Ectodermal cell (in vitro differentiated cells): ENCODE data around the gene FLG2.

Experiments used
- H3K27ac ChIP-seq: 2 replicates; pipeline ENCODE4 v1.7.0; 2013; ENCODE audit warnings: mild to moderate bottlenecking, low read depth, low read length; ENCODE audit not compliant: insufficient read depth, poor library complexity, severe bottlenecking
- H3K27me3 ChIP-seq: 2 replicates; pipeline ENCODE4 v1.7.0; 2013; ENCODE audit warnings: mild to moderate bottlenecking, low read length; ENCODE audit not compliant: insufficient read depth, control insufficient read depth, poor library complexity, severe bottlenecking
- H3K36me3 ChIP-seq: one replicate; pipeline ENCODE4 v1.7.0; 2013; ENCODE audit warnings: low read length; ENCODE audit not compliant: control insufficient read depth, insufficient read depth
- H3K4me1 ChIP-seq: one replicate; pipeline ENCODE4 v1.7.0; 2013; ENCODE audit warnings: low read length; ENCODE audit not compliant: control insufficient read depth, insufficient read depth
- H3K4me3 ChIP-seq: 2 replicates; pipeline ENCODE4 v1.7.0; 2013; ENCODE audit warnings: low read depth, low read length, control low read depth; ENCODE audit not compliant: insufficient read depth
- H3K9me3 ChIP-seq: 2 replicates; pipeline ENCODE4 v1.7.0; 2013; ENCODE audit warnings: mild to moderate bottlenecking, low read length, moderate library complexity; ENCODE audit not compliant: control insufficient read depth
- WGBS, 2 experiments: methylation state at CpG; one replicate each; pipeline ENCODE4 v1.1.7; 2013; ENCODE audit warnings: missing lambda C conversion rate in 2 of 2; 5-methylcytosine and 5-hydroxymethylcytosine counted together

FLG2 gene

DNA sequence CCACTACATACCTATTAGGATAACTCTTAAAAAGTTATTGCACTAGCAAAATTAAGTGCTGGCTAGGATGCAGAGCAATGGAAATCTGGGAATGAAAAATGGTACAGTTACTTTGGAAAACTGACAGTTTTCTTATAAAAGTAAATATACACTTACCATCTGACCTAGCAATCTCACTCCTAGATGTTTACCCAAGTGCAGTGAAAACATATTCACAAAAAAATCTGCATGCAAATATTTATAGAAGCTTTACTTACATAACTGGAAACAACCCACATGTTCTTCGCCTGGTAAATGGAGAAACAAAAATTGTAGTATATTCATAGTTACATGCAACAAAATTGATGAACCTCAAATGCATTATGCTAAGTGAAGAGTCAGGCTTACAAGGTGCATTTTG is 12.9 kb upstream of the FLG2 start:
- Histone ChIP-seq H3K4me3 (no peak overlapping the region), H3K9me3 (peaks cover 7% of the 10 kb centered on the region), H3K27me3 (no peaks in the 10 kb centered on the region), H3K36me3 (no peaks in the 10 kb centered on the region), H3K4me1 (no peaks in the 10 kb centered on the region), H3K27ac (no peak overlapping the region)
- 86% methylated on average over 1 of the region's 1 CpG; no CpG with 5 or more reads in 1 of the 2 experiments for WGBS, 2 experiments

DNA sequence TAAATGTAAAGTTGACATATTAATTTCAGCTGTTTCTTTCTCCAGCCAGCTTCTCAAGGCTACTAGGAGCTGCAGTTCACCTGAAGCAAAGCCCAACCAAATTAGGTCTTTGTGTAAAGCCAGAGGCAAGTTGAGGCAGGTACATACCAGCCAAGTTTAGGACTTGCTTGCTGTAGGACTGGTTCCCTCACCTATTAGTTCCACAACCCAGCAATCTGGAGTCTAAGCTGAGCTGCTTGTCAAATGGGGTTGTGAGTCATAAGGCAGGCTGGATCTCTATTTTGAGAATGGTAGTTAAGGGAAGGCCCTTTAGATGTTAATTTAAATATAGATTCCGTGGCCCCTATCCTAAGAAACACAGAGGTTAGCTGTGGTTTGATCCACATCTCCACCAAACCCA is 7.6 kb upstream of the FLG2 start:
- peaks cover 17% of the 10 kb centered on the region for H3K9me3 ChIP-seq
- no peak overlapping the region for H3K4me3 ChIP-seq
- no peaks in the 10 kb centered on the region for H3K36me3 ChIP-seq
- H3K27ac ChIP-seq: no peak overlapping the region
- H3K4me1 ChIP-seq: no peaks in the 10 kb centered on the region
- H3K27me3 ChIP-seq: no peaks in the 10 kb centered on the region
- WGBS, 2 experiments: 40% methylated on average over 1 of the region's 1 CpG; no CpG with 5 or more reads in 1 of the 2 experiments

DNA sequence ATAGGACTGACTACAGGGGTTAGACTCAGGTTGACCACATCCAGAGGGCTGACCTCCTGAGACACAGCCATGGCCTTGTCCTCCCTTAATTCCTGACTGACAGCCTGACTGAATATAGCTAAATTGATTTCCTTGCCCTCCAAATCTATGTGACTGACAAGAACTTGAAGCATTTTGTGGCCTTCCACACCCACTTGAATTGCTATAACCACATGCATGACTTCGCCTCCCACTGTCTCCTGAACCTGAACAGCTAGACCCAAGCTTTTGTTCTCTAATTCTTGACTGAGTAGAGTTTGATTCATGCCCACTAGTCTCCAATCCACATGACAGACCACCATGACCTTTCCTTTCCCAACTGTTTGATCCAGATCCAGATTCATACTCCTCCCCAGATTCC is 3.1 kb downstream of the FLG2 start:
- 71 to 78% methylated on average over 1 of the region's 1 CpG for WGBS, 2 experiments
- H3K27me3 ChIP-seq: no peaks in the 10 kb centered on the region
- H3K27ac ChIP-seq: no peak overlapping the region
- H3K4me3 ChIP-seq: no peak overlapping the region
- H3K9me3 ChIP-seq: peaks cover 24% of the 10 kb centered on the region
- no peaks in the 10 kb centered on the region for H3K36me3 ChIP-seq
- no peaks in the 10 kb centered on the region for H3K4me1 ChIP-seq

DNA sequence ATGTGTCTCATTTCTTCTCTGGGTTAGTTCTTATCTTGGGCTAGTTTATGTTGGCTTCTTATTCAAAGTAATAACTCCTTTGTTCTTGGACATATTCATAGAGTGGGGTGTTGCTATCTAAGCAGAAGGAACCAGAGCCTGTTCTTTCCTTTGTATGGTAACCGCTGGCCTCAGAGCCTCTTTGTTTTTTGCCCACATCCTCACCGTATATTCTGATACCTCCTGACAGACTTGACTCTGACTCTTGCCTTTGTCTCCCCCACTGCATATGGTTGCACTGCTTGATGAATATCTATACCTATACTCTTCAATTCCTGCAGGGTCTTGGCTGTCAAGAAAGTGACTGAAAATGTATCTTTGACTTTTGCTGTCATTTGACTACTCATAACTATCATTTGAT is 10.2 kb downstream of the FLG2 start:
- Histone ChIP-seq H3K9me3 (peaks cover 25% of the 10 kb centered on the region), H3K4me3 (no peak overlapping the region), H3K36me3 (no peaks in the 10 kb centered on the region), H3K27me3 (no peaks in the 10 kb centered on the region), H3K27ac (no peak overlapping the region), H3K4me1 (no peaks in the 10 kb centered on the region)
- WGBS, 2 experiments: 81% methylated on average over 2 of the region's 2 CpGs

DNA sequence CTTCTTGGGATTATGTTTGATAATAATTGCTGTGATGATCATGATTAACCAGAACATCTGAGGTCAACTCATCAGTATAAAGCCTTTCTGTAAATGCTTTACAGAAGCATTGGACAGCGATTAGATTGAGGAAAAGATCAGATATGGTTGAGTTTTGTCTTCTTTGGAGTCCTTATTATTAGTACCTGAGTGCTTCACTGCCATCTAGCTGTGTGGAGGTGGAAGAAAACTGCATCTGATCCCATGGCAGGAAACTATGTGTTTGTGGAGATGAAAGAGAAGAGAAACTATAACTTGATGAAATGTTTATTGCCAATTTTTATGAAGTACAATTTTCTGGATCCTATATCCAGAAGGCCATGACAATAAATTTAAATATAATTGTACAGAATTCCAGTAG is 11.4 kb downstream of the FLG2 start:
- Histone ChIP-seq H3K27me3 (no peaks in the 10 kb centered on the region), H3K4me3 (no peak overlapping the region), H3K4me1 (no peaks in the 10 kb centered on the region), H3K27ac (no peak overlapping the region), H3K9me3 (peaks cover 19% of the 10 kb centered on the region), H3K36me3 (no peaks in the 10 kb centered on the region)
- WGBS, 2 experiments: 18 to 21% methylated on average over 1 of the region's 1 CpG

DNA sequence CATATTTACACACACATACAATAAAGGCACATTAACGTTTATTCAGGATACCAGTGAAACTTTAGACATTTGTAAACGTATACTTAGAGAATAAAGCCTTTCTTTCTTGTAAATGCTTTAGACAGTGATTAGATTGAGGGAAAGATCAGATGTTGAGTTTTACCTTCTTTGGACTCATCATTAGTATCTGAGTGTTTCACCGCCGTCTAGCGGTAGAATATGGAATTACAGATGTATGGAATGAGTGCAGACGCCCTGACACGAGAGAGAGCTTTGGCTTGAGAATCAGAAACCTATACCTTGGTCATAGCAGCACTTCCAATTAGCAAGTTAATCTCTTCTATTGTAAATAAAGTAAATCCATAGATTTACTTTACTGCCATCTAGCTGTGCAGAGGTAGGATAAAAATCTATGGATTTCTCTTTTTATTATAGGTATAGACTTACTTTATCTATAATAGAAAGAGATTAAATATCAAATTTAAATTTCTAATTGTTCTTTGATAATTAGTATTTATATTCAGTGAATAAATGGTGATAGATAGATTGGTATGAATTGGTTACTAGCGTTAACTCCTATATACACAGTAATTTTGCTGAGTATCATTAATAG is 12.6 kb downstream of the FLG2 start:
- Histone ChIP-seq H3K9me3 (peaks cover 15% of the 10 kb centered on the region), H3K27ac (no peak overlapping the region), H3K4me3 (no peak overlapping the region), H3K27me3 (no peaks in the 10 kb centered on the region), H3K4me1 (no peaks in the 10 kb centered on the region), H3K36me3 (no peaks in the 10 kb centered on the region)
- WGBS, 2 experiments: 9 to 25% methylated on average over 4 to 6 of the region's 8 CpGs

DNA sequence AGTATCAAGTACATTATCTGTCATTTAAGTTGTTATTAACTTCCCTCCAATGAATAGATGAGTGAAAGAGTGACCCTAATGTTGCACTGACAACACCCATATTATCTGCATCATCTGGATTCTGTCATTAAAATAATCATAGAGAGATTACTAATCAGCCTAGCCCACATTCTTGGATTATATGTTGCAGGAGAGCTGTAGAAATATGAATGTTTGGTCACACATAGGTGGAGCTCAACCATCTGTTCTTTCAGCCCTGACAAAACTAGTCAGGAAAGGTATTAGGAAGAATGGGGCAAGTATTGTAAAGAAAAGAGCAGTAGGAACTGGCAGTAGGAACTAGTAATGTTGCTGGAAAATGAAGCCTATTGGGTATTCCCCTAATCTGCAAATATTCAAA is 15.4 kb downstream of the FLG2 start:
- Histone ChIP-seq H3K27ac (no peak overlapping the region), H3K4me1 (no peaks in the 10 kb centered on the region), H3K36me3 (no peaks in the 10 kb centered on the region), H3K4me3 (no peak overlapping the region), H3K27me3 (no peaks in the 10 kb centered on the region), H3K9me3 (peaks cover 10% of the 10 kb centered on the region)

DNA sequence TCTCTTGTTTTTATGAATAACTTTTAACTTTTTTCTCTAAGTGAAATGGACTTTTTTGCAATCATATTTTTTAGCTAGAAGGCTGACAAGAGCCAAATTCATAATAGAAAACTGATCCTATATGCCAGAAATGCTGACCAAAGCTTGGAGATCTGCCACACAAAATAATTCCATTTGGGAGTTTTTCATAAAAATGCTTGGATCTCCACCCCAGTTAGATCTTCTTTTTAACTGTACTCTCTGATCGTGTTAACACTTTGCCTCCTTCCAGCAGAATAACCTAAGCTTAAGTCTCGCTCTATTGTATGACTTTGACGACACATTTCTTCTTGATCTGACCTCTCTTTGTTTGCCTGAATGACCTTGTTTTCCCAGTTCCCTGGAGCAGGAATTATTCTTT is 16.8 kb downstream of the FLG2 start:
- Histone ChIP-seq H3K27ac (no peak overlapping the region), H3K9me3 (peaks cover 6% of the 10 kb centered on the region), H3K4me1 (no peaks in the 10 kb centered on the region), H3K27me3 (no peaks in the 10 kb centered on the region), H3K4me3 (no peak overlapping the region), H3K36me3 (no peaks in the 10 kb centered on the region)
- WGBS, 2 experiments: 82 to 85% methylated on average over 3 of the region's 3 CpGs

DNA sequence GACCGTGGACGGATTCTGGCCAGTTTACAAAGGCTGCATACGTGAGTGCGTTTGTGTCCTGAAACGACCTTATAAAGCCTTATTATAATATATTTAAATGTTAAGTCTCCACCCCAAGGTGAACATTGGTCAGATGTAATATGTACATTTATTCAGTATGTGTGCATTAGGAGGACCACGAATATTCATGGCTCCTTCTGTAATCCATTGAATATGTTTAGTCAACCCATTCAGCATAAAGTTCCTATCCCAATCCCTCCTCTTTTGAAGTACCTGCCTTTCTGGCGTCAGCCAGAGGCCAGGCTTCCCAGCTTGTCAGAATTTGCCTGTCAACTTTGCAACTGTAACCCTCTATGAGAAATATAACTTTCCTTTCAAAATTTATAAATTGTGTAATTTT is 24.4 kb downstream of the FLG2 start:
- Histone ChIP-seq H3K36me3 (no peaks in the 10 kb centered on the region), H3K27ac (no peak overlapping the region), H3K4me1 (no peaks in the 10 kb centered on the region), H3K27me3 (no peaks in the 10 kb centered on the region), H3K9me3 (peaks cover 11% of the 10 kb centered on the region), H3K4me3 (no peak overlapping the region)
- WGBS, 2 experiments: 42 to 52% methylated on average over 3 to 7 of the region's 7 CpGs

DNA sequence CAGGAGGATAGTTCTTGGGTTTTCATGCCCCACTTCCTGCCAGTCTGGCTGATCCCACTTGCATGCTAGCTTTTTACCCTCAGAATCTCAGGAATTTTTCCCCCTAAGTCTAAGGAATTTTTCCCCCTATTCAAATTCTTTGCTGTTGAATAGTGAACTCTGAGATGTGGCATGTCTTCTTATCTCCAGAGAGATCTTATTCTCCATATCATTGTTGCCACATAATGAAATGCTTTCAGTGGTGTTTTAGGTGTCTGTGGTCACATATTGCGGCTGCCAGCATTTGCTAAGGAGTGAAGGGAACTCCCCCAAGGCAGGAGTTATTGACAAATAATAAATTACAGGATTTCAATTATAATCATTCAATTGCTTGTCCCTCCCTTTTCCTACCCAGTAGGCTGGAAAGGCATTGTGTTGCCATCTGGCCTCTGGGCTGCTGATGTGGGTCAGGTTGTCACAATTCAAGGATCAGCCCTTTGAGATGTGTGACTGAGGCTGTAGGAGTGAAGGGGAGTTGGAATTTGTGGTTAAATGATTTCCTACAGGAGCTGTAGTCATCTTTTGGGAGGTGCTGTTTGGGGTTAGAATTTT is 30.9 kb downstream of the FLG2 start:
- Histone ChIP-seq H3K4me3 (no peak overlapping the region), H3K4me1 (no peaks in the 10 kb centered on the region), H3K9me3 (peaks cover 6% of the 10 kb centered on the region), H3K27ac (no peak overlapping the region), H3K27me3 (no peaks in the 10 kb centered on the region), H3K36me3 (no peaks in the 10 kb centered on the region)
- WGBS, 2 experiments: no CpG with 5 or more reads among the region's 1 CpG
